ENCODE results near the gene ZNF573.

DNA sequence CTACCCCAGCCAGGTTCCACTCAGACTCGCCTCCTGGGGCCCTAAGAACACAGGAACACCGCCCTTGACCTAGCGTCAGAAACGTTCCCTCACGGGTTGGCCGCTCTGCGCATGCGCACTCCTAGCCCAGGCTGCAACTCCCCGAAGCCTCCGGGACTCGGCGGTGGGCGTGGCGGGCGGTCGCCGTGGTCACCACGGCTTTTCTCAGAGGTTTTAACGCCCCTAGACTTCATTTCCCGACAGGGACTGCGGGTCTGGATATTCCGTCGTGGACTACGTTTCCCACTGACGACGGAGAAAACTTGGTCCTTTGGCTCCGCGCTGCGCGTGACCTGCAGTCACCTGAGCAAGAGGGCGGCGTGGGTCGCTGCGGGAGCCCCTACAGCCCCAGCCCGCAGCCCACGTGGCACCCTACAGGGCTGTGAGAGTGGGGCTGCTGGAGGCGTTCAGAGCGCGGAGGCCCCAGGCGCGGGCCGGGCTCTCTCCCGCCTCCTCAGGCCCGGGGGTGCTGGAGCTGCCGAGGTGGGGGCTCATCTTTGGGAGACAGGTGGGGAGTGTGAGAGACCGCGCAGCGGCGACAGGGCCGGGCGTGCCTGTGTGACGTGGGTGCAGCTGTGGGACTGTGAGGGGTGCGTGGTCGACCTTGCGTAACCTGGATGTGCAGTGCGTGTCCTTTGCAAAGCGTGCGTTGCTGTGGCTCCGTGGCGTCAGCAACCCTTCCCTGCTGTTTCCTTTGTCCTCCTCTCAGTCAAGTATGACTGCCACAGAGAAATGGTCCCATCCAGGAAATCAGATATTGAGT is 38.0 kb upstream of the ZNF573 start:
- TF ChIP-seq, protein P1, sequence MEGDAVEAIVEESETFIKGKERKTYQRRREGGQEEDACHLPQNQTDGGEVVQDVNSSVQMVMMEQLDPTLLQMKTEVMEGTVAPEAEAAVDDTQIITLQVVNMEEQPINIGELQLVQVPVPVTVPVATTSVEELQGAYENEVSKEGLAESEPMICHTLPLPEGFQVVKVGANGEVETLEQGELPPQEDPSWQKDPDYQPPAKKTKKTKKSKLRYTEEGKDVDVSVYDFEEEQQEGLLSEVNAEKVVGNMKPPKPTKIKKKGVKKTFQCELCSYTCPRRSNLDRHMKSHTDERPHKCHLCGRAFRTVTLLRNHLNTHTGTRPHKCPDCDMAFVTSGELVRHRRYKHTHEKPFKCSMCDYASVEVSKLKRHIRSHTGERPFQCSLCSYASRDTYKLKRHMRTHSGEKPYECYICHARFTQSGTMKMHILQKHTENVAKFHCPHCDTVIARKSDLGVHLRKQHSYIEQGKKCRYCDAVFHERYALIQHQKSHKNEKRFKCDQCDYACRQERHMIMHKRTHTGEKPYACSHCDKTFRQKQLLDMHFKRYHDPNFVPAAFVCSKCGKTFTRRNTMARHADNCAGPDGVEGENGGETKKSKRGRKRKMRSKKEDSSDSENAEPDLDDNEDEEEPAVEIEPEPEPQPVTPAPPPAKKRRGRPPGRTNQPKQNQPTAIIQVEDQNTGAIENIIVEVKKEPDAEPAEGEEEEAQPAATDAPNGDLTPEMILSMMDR (IDR thresholded peaks at IDR 0.05): no peak
- TF ChIP-seq EZH2phosphoT487 (IDR thresholded peaks at IDR 0.05): no peak
- TF ChIP-seq EZH2 (IDR thresholded peaks at IDR 0.05): no peak

All from neural progenitor cell (in vitro differentiated cells).